LNCaP clone FGC (cell line): ENCODE results near the gene EXOSC5.
"Not testable (repeated sequence)": the region's sequence is repeated elsewhere in the genome, so short reads cannot be mapped to it uniquely, and the experiment has no call there.

Experiments used
- DNase-seq: peaks from one replicate; pipeline ENCODE4 v3.0.0-alpha.2; 2011; ENCODE audit warnings: low read depth
- H3K4me3 ChIP-seq: 2 replicates; pipeline ENCODE4 v1.5.1; 2011; ENCODE audit warnings: mild to moderate bottlenecking, low read depth, low read length, control low read depth
- TF ChIP-seq, protein P1 (sequence below): IDR thresholded peaks from 2 replicates; pipeline ENCODE4 v1.5.1; 2012; ENCODE audit warnings: mild to moderate bottlenecking; ENCODE audit not compliant: control insufficient read depth, insufficient read depth; ENCODE audit errors: extremely low read depth

EXOSC5 gene

DNA sequence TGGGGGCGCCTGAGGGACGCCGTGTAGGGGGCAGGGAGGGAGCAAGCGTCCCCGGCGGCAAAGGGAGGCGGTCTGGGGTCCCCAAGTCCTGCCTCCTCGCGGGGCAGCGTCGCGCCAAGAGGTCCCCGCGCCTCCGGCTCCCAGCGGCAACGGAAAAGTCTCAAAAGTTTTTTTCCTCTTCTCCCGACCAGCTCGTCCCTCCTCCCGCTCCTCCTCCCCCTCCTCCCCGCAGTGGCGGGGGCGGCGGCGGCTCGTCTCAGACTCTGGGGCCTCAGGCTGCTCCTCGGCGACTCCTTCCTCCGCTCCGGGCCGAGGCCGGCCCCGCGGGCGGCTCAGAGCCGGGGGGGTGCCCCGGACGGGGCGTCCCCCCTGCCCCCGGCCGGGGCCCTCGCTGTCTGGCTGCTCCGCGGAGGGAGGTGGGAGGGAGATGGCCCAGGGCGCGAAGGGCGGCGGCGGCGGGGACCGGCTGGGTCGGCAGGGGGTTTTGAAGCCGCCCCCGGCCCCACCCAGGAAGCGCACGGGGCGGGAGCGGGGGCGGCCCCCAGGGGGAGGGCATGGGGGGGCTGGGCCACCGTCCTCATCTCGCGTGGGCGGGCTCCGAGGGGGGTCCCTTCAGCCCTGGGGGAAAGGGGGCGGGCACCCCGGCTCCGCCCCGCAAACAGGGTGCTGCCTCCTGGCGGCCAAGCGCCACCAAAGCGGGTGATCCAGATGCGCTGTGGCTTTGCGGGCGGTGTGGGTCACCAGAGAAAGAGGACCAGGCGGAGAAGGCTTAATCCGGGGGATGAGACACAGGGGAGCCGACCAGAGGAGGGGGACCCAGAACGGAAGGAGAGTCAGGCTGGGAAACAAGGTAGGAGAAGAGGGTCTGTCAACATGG, 43.5 kb downstream of the EXOSC5 start, which contains the start of gene TGFB1:
TGFB1 (minus strand) TSS at position 457 of the 877 bp plus-strand sequence. CDS start 878 bp downstream, outside the sequence.
- TF ChIP-seq, protein P1, sequence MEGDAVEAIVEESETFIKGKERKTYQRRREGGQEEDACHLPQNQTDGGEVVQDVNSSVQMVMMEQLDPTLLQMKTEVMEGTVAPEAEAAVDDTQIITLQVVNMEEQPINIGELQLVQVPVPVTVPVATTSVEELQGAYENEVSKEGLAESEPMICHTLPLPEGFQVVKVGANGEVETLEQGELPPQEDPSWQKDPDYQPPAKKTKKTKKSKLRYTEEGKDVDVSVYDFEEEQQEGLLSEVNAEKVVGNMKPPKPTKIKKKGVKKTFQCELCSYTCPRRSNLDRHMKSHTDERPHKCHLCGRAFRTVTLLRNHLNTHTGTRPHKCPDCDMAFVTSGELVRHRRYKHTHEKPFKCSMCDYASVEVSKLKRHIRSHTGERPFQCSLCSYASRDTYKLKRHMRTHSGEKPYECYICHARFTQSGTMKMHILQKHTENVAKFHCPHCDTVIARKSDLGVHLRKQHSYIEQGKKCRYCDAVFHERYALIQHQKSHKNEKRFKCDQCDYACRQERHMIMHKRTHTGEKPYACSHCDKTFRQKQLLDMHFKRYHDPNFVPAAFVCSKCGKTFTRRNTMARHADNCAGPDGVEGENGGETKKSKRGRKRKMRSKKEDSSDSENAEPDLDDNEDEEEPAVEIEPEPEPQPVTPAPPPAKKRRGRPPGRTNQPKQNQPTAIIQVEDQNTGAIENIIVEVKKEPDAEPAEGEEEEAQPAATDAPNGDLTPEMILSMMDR = peak; percentile 52
- H3K4me3 ChIP-seq = peak within 1 kb of the TSS; percentile 2; the same call in 1 of the 2 replicates
- DNase-seq = no peak

GRCh38 chr19:41352609-41353465, 44.3 kb downstream of the EXOSC5 start:
- TF ChIP-seq, protein P1 = no peak
- H3K4me3 ChIP-seq = peak overlapping the region; percentile 2; the same call in 1 of the 2 replicates
- DNase-seq = no peak

- TF ChIP-seq, protein P1 = no peak
- no peak overlapping the region for H3K4me3 ChIP-seq
- DNase-seq = no peak
Observed at GRCh38 chr19:41352279-41352608, 44.9 kb downstream of the EXOSC5 start.

GRCh38 chr19:41351339-41352245, 45.6 kb downstream of the EXOSC5 start:
- no peak overlapping the region for H3K4me3 ChIP-seq
- TF ChIP-seq, protein P1 = no peak
- no peak for DNase-seq

GRCh38 chr19:41350735-41351338, 46.3 kb downstream of the EXOSC5 start:
- no peak overlapping the region for H3K4me3 ChIP-seq
- TF ChIP-seq, protein P1 = no peak
- no peak for DNase-seq

DNA sequence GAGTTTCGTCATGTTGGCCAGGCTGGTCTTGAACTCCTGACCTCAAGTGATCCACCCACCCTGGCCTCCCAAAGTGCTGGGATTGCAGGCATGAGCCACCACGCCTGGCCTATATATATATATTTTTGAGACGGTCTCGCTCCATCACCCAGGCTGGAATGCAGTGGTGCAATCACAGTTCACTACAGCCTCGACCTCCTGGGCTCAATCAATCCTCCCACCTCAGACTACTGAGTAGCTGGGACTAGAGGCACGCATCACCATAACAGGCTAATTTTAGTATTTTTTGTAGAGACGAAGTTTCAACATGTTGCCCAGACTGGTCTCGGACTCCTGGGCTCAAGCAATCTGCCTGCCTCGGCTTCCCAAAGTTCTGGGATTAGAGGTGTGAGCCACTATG, 50.2 kb downstream of the EXOSC5 start:
- not testable (repeated sequence) for H3K4me3 ChIP-seq, DNase-seq
